ENCODE data around the gene SCAMP3. TPM values are rescaled to one million over a fixed set of nuclear protein-coding genes. Genes with fewer than 3 reads are reported as not detected.

Gene SCAMP3
- polyA plus RNA-seq, 1 donor from 2014 or later, result 34.6 TPM

- peak overlapping the region; percentile 71 for H3K27ac ChIP-seq (ENCODE audit: low read length)
Observed at GRCh38 chr1:155261493-155261851, 688 bp downstream of the SCAMP3 start.

GRCh38 chr1:155260276-155260675 is 1.9 kb downstream of the SCAMP3 start:
- Histone ChIP-seq H3K4me2 (ENCODE audit: low read length) (no peak overlapping the region), H3K9ac (ENCODE audit: low read length) (no peak overlapping the region), H3K9me3 (ENCODE audit: low read length) (no peaks in the 10 kb centered on the region), H2AFZ (ENCODE audit: low read depth, low read length) (no peak overlapping the region), H3K9me2 (ENCODE audit: insufficient read depth, low read length) (no peaks in the 10 kb centered on the region), H3K79me2 (replicated peaks; ENCODE audit: insufficient read depth, low read length) (peaks cover 16% of the 10 kb centered on the region), H4K20me1 (ENCODE audit: insufficient read depth) (no peaks in the 10 kb centered on the region), H3K27ac (ENCODE audit: low read length) (no peak overlapping the region), H3K36me3 (ENCODE audit: insufficient read depth, low read length) (no peaks in the 10 kb centered on the region), H3F3A (ENCODE audit: insufficient read depth, low read length, poor library complexity, severe bottlenecking) (peaks cover 4% of the 10 kb centered on the region), H3K27me3 (ENCODE audit: insufficient read depth, low read depth, low read length) (no peaks in the 10 kb centered on the region), H3K4me3 (ENCODE audit: low read length) (no peak overlapping the region)
- no peak for TF ChIP-seq POLR2AphosphoS5 (IDR thresholded peaks at IDR 0.05)
- TF ChIP-seq MXI1 (conservative IDR thresholded peaks at IDR 0.05; ENCODE audit: poor library complexity, severe bottlenecking), result no peak
- TF ChIP-seq CTCF (IDR thresholded peaks at IDR 0.05; ENCODE audit: poor library complexity, severe bottlenecking), result no peak
- TF ChIP-seq SMC3 (conservative IDR thresholded peaks at IDR 0.05; ENCODE audit: poor library complexity), result no peak
- no peak for TF ChIP-seq EZH2 (IDR thresholded peaks at IDR 0.05; ENCODE audit: borderline replicate concordance, insufficient read depth, low read length, poor library complexity, severe bottlenecking)
- TF ChIP-seq TAF1 (IDR thresholded peaks at IDR 0.05; ENCODE audit: low read depth), result no peak
- TF ChIP-seq REST (IDR thresholded peaks at IDR 0.05; ENCODE audit: borderline replicate concordance), result no peak
- no peak for TF ChIP-seq RAD21 (conservative IDR thresholded peaks at IDR 0.05)
- no peak for TF ChIP-seq EP300 (conservative IDR thresholded peaks at IDR 0.05; ENCODE audit: poor library complexity, severe bottlenecking)

More at GRCh38 chr1:155261493-155261851, 688 bp downstream of the SCAMP3 start:
- Histone ChIP-seq H3K36me3 (ENCODE audit: insufficient read depth, low read length) (no peaks in the 10 kb centered on the region), H3K9me2 (ENCODE audit: insufficient read depth, low read length) (no peaks in the 10 kb centered on the region), H3K79me2 (replicated peaks; ENCODE audit: insufficient read depth, low read length) (peaks cover 16% of the 10 kb centered on the region), H3K27me3 (ENCODE audit: insufficient read depth, low read depth, low read length) (no peaks in the 10 kb centered on the region), H4K20me1 (ENCODE audit: insufficient read depth) (no peaks in the 10 kb centered on the region), H2AFZ (ENCODE audit: low read depth, low read length) (peak overlapping the region; percentile 63), H3F3A (ENCODE audit: insufficient read depth, low read length, poor library complexity, severe bottlenecking) (peaks cover 4% of the 10 kb centered on the region), H3K9me3 (ENCODE audit: low read length) (no peaks in the 10 kb centered on the region), H3K4me2 (ENCODE audit: low read length) (peak overlapping the region; percentile 98), H3K4me3 (ENCODE audit: low read length) (peak overlapping the region; percentile 91), H3K9ac (ENCODE audit: low read length) (peak overlapping the region; percentile 80)
- TF ChIP-seq RAD21 (conservative IDR thresholded peaks at IDR 0.05) (no peak), REST (IDR thresholded peaks at IDR 0.05; ENCODE audit: borderline replicate concordance) (no peak), CTCF (IDR thresholded peaks at IDR 0.05; ENCODE audit: poor library complexity, severe bottlenecking) (peak; percentile 30)
